DND-41 (cell line): ENCODE data around the gene PLXNC1.
A peak's percentile ranks its signal among the peaks of the same experiment; 100 is the strongest.

Experiments used
- ATAC-seq: fragments of 200-7000 bp; cut with Tn5 transposase; 3 replicates; pipeline ENCODE4 v1.9.1; 2021; ENCODE audit warnings: low read depth; ENCODE audit not compliant: insufficient read depth
- DNase-seq: peaks from one replicate; pipeline ENCODE4 v3.0.0-alpha.2; 2020
- H2AFZ ChIP-seq: 2 replicates; pipeline ENCODE4 v1.6.0; 2012; ENCODE audit warnings: low read depth, low read length
- H3K27ac ChIP-seq: 2 replicates; pipeline ENCODE4 v1.5.1; 2012; ENCODE audit warnings: low read length, inconsistent platforms
- H3K27me3 ChIP-seq: fragments of 200-600 bp; sonication (generic); 2 replicates; pipeline ENCODE4 v1.6.0; 2012; ENCODE audit warnings: low read length, mild to moderate bottlenecking, inconsistent platforms; ENCODE audit not compliant: insufficient read depth, poor library complexity
- H3K36me3 ChIP-seq: 2 replicates; pipeline ENCODE4 v1.5.1; 2012; ENCODE audit warnings: low read length, inconsistent platforms; ENCODE audit not compliant: insufficient read depth
- H3K4me1 ChIP-seq: 2 replicates; pipeline ENCODE4 v1.5.1; 2012; ENCODE audit warnings: mild to moderate bottlenecking, low read length; ENCODE audit not compliant: insufficient read depth
- H3K4me2 ChIP-seq: 2 replicates; pipeline ENCODE4 v1.6.0; 2012; ENCODE audit warnings: mild to moderate bottlenecking, moderate library complexity, low read length, inconsistent platforms; ENCODE audit not compliant: insufficient read depth
- H3K4me3 ChIP-seq, 2 experiments: fragments of 200-600 bp in 1 of 2; shearing (Covaris generic) in 1 of 2; 2 replicates each; pipeline ENCODE4 v1.5.1; 2012 to 2016; ENCODE audit warnings: inconsistent platforms in 2 of 2, low read length in 2 of 2, mild to moderate bottlenecking in 2 of 2, low read depth in 1 of 2, moderate library complexity in 1 of 2
- H3K79me2 ChIP-seq: 2 replicates; pipeline ENCODE4 v1.6.0; 2012; ENCODE audit warnings: low read length, inconsistent platforms; ENCODE audit not compliant: insufficient read depth
- H3K9ac ChIP-seq: 2 replicates; pipeline ENCODE4 v1.6.0; 2012; ENCODE audit warnings: low read depth, mild to moderate bottlenecking, inconsistent platforms, low read length, moderate library complexity
- H3K9me3 ChIP-seq: 2 replicates; pipeline ENCODE4 v1.5.1; 2012; ENCODE audit warnings: low read length, moderate library complexity, mild to moderate bottlenecking, inconsistent platforms; ENCODE audit not compliant: insufficient read depth, severe bottlenecking
- H4K20me1 ChIP-seq: 2 replicates; pipeline ENCODE4 v1.6.0; 2012; ENCODE audit warnings: low read length; ENCODE audit not compliant: insufficient read depth
- EZH2 ChIP-seq: IDR thresholded peaks from 3 replicates; pipeline ENCODE4 v1.6.1; 2012; ENCODE audit warnings: borderline replicate concordance, low read depth, mild to moderate bottlenecking, moderate library complexity, low read length, inconsistent platforms; ENCODE audit not compliant: severe bottlenecking
- TF ChIP-seq, protein P1 (sequence below): IDR thresholded peaks from 2 replicates; pipeline ENCODE4 v1.5.1; 2012; ENCODE audit warnings: borderline replicate concordance, low read length, moderate library complexity, mild to moderate bottlenecking; ENCODE audit not compliant: poor library complexity, severe bottlenecking; ENCODE audit errors: extremely low read depth

Gene PLXNC1

DNA sequence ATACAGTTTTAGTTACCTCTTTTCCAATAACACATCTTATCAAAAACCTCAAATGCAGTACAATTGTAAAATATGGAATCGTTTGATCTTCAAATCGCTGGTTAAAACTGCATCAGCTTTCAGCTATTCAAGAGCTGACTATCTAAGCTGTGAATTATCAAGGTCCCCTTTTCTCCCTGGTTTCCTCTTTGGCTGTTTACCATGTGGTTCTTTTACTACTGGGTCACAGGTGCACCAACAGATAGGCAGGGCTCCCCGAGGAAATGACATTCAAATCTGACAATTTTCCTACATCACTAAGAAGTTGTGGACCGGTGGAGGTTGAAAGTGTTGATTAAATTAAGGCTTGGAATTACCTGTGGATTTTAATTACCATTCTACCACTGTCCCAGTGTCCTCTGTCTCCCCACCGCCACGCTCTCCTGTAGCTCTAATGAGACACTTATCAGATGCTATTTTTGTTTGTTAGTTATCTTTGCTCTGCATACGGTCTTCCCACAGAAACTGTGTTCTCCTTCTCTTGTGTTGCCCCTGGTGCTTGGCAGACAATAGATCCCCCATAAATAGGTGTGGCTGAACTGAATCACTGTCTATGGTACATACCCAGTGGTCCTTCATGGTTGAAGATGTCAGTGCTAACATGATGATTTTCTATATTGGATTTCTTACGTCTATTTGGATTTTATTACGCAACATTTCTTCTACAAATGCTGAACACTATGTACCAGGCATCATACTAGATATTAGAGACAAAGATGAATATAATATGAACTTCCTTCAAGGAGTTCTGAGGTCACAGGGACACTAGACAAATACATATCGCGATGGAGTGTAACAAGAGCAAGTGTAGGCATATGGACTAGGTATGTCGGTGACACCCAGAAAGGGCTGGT lies 20.9 kb upstream of the PLXNC1 start:
- Histone ChIP-seq H3K9me3 (no peaks in the 10 kb centered on the region), H3K9ac (no peak overlapping the region), H3K4me1 (peaks cover 42% of the 10 kb centered on the region), H3K4me3 (no peak overlapping the region), H3K27me3 (no peaks in the 10 kb centered on the region), H4K20me1 (no peaks in the 10 kb centered on the region), H3K27ac (no peak overlapping the region), H3K4me2 (no peak overlapping the region; the same call in 1 of the 2 replicates), H2AFZ (no peak overlapping the region), H3K79me2 (no peaks in the 10 kb centered on the region), H3K36me3 (no peaks in the 10 kb centered on the region)
- no peak for TF ChIP-seq EZH2
- DNase-seq, result no peak
- peak; percentile 44; the same call in 2 of the 3 replicates for ATAC-seq

DNA sequence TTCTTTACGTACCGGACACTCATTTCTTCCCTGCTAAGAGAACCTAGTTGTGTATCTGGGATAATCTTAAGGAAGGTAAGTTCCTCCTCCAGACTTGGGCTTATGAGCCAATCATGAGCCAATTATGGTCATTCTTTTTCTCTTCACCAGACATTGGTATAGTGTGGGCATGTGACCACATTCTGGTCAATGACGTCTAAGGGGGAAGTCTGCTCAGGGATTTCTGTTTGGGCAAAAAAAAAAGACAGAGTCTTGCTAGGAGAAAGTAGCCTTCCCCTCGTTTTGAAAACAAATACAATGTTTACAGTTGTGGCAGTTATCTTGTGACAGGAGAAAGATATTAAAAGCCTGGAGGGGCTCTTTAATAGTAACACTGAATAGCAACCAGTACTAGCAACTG lies 20.1 kb upstream of the PLXNC1 start:
- Histone ChIP-seq H3K9ac (no peak overlapping the region), H3K27me3 (no peaks in the 10 kb centered on the region), H2AFZ (no peak overlapping the region), H4K20me1 (no peaks in the 10 kb centered on the region), H3K79me2 (no peaks in the 10 kb centered on the region), H3K4me3 (no peak overlapping the region), H3K9me3 (no peaks in the 10 kb centered on the region), H3K27ac (no peak overlapping the region), H3K4me2 (no peak overlapping the region), H3K36me3 (no peaks in the 10 kb centered on the region), H3K4me1 (peaks cover 36% of the 10 kb centered on the region)
- DNase-seq (no peak), ATAC-seq (no peak)
- TF ChIP-seq EZH2, result no peak
- TF ChIP-seq, protein P1, sequence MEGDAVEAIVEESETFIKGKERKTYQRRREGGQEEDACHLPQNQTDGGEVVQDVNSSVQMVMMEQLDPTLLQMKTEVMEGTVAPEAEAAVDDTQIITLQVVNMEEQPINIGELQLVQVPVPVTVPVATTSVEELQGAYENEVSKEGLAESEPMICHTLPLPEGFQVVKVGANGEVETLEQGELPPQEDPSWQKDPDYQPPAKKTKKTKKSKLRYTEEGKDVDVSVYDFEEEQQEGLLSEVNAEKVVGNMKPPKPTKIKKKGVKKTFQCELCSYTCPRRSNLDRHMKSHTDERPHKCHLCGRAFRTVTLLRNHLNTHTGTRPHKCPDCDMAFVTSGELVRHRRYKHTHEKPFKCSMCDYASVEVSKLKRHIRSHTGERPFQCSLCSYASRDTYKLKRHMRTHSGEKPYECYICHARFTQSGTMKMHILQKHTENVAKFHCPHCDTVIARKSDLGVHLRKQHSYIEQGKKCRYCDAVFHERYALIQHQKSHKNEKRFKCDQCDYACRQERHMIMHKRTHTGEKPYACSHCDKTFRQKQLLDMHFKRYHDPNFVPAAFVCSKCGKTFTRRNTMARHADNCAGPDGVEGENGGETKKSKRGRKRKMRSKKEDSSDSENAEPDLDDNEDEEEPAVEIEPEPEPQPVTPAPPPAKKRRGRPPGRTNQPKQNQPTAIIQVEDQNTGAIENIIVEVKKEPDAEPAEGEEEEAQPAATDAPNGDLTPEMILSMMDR, result no peak

DNA sequence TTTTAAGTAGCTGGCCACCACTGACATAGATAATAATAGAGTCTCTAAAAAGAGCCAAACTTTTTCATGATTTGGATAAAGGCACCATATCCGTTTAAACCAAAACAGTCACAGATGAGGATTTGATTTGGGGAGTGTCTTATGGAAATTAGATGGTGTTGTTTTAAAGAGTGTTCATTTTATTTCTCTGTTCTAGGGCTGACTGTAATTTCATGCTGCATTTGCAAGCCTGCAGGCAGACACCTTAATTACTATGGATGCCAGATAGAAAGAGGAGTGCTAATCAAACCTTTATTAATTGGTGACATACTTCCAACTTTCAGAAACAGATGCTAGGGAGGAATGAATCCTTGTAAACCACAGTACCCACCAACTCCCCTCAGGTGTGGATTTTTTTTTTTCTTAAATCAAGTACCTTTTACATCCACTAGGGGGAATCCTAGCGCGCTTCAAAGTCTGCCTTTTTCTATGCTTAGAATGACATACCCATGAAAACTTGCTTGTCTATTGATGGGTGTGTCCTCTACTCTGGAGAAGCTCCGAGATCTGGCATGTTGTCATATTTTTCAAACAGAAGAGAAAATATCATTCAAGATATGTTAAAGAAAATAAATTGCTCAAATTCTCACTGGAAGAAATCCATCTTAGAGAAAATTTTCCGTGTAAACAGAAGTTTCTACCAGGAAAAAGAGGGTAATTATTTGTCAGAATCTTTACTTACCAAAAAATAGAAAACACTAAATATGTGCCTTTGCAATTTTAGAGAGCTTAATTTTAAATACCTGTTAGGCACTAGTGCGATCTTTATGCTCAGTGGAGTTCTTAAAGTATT lies 14.2 kb upstream of the PLXNC1 start:
- no peak overlapping the region for H3K9ac ChIP-seq
- H3K4me1 ChIP-seq, result peaks cover 5% of the 10 kb centered on the region; the same call in 1 of the 2 replicates
- no peaks in the 10 kb centered on the region for H3K79me2 ChIP-seq
- H3K9me3 ChIP-seq, result no peaks in the 10 kb centered on the region
- H3K36me3 ChIP-seq, result no peaks in the 10 kb centered on the region
- H3K27me3 ChIP-seq, result no peaks in the 10 kb centered on the region
- TF ChIP-seq, protein P1, result peak; percentile 78
- no peak for TF ChIP-seq EZH2
- peak overlapping the region; percentile 41; the same call in 1 of the 2 replicates for H3K4me2 ChIP-seq
- H2AFZ ChIP-seq, result no peak overlapping the region; the same call in 1 of the 2 replicates
- H3K27ac ChIP-seq, result no peak overlapping the region
- H4K20me1 ChIP-seq, result no peaks in the 10 kb centered on the region
- no peak overlapping the region for H3K4me3 ChIP-seq
- ATAC-seq, result peak; percentile 95
- DNase-seq, result peak; percentile 51

DNA sequence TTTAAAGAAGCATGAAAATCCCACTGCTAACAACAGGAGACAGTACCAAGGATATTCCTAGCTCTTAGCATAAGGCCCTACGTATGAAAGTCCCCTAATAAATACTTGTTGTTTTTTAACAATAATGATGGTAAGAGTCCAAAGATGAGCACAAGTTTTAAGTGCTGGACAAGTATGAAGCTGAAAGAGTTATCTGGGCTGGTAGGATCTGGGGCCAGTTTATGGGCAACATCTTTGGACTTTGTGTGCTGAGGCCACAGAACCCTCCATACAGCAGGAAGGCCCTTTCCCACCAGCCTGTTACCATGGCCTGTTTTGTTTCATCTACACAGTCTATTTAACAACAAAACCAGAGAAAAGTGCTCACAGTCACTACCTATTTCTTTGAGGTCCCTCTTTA lies 12.5 kb upstream of the PLXNC1 start:
- DNase-seq, result no peak

More for the DNA sequence above, 12.5 kb upstream of the PLXNC1 start:
- ATAC-seq, result no peak
- TF ChIP-seq EZH2, result no peak
- TF ChIP-seq, protein P1, result no peak
- Histone ChIP-seq H3K4me3 (no peak overlapping the region), H3K9me3 (no peaks in the 10 kb centered on the region), H3K9ac (no peak overlapping the region), H3K4me2 (no peak overlapping the region), H4K20me1 (no peaks in the 10 kb centered on the region), H3K36me3 (no peaks in the 10 kb centered on the region), H3K27me3 (no peaks in the 10 kb centered on the region), H3K4me1 (peaks cover 5% of the 10 kb centered on the region; the same call in 1 of the 2 replicates), H3K79me2 (no peaks in the 10 kb centered on the region), H2AFZ (no peak overlapping the region), H3K27ac (no peak overlapping the region)
